Measurements from ENCODE around the gene ZSCAN10. TPM values are rescaled to one million over a fixed set of nuclear protein-coding genes. Genes with fewer than 3 reads are reported as not detected.
"Not testable (repeated sequence)": the region's sequence is repeated elsewhere in the genome, so short reads cannot be mapped to it uniquely, and the experiment has no call there.

The ZSCAN10 gene
- total and polyA plus RNA-seq, 7 donors = 0.07 to 0.16 TPM; not detected in 5

GRCh38 chr16:3054965-3055733, 43.9 kb downstream of the ZSCAN10 start:
- Histone ChIP-seq H3K27ac (no peak overlapping the region), H3K36me3 (ENCODE audit: insufficient read depth in 1 of 2, low read depth in 1 of 2) (no peaks in the 10 kb centered on the region), H3K4me3 (no peak overlapping the region), H3K27me3 (ENCODE audit: insufficient read depth in 3 of 3, low read length in 2 of 3) (no peaks in the 10 kb centered on the region), H3K4me1 (peaks cover 14% of the 10 kb centered on the region), H3K9me3 (no peaks in the 10 kb centered on the region)
- intact Hi-C loops (cut with DNase I) = loop anchor here (5.0 kb wide), 2 partner anchors 72 to 112 kb away; no protein-coding TSS in a partner anchor
- ATAC-seq = no peak
- 78 to 81% (median 79%) methylated on average over 17 of the region's 17 CpGs for WGBS, 3 donors
- DNase-seq = peak in 1 of 2 donors; percentile 7
- TF ChIP-seq CTCF (IDR thresholded peaks at IDR 0.05) = no peak

GRCh38 chr16:3053330-3053710, 45.8 kb downstream of the ZSCAN10 start:
- intact Hi-C loops (cut with DNase I); H3K27ac ChIP-seq; H3K4me1 ChIP-seq; ATAC-seq; H3K36me3 ChIP-seq (ENCODE audit: insufficient read depth in 1 of 2, low read depth in 1 of 2); DNase-seq; H3K9me3 ChIP-seq; H3K4me3 ChIP-seq: not testable (repeated sequence)
- H3K27me3 ChIP-seq (ENCODE audit: insufficient read depth in 3 of 3, low read length in 2 of 3) = peaks cover 0 to 13% (median 0%) of the 10 kb centered on the region in 3 donors
- WGBS, 3 donors = 86 to 92% (median 88%) methylated on average over 8 to 13 of the region's 13 CpGs

- H3K36me3 ChIP-seq (ENCODE audit: insufficient read depth in 1 of 2, low read depth in 1 of 2); H3K4me3 ChIP-seq; H3K9me3 ChIP-seq; H3K4me1 ChIP-seq; H3K27ac ChIP-seq; intact Hi-C loops (cut with DNase I); DNase-seq: not testable (repeated sequence)
- 78 to 84% (median 78%) methylated on average over 9 to 11 of the region's 12 CpGs for WGBS, 3 donors
- ATAC-seq = peak in 2 of 4 donors; percentile 14 to 33
- peaks cover 0 to 18% (median 0%) of the 10 kb centered on the region in 3 donors for H3K27me3 ChIP-seq (ENCODE audit: insufficient read depth in 3 of 3, low read length in 2 of 3)
These were observed 46.3 kb downstream of the ZSCAN10 start for GRCh38 chr16:3052571-3053329.

- no peaks in the 10 kb centered on the region for H3K4me1 ChIP-seq
- no peak for TF ChIP-seq CTCF (IDR thresholded peaks at IDR 0.05)
- intact Hi-C loops (cut with DNase I) = no loop called here
- no peak overlapping the region for H3K27ac ChIP-seq
- DNase-seq = no peak
- H3K27me3 ChIP-seq (ENCODE audit: insufficient read depth in 3 of 3, low read length in 2 of 3) = peaks cover 0 to 30% (median 11%) of the 10 kb centered on the region in 3 donors
- WGBS, 3 donors = 51 to 83% (median 67%) methylated on average over 9 of the region's 9 CpGs
- no peaks in the 10 kb centered on the region for H3K9me3 ChIP-seq
- no peak for ATAC-seq
- no peaks in the 10 kb centered on the region for H3K36me3 ChIP-seq (ENCODE audit: insufficient read depth in 1 of 2, low read depth in 1 of 2)
- H3K4me3 ChIP-seq = no peak overlapping the region
These were observed 47.6 kb downstream of the ZSCAN10 start for GRCh38 chr16:3051494-3051893.

- ATAC-seq = no peak
- peaks cover 3% of the 10 kb centered on the region for H3K4me1 ChIP-seq
- no peak overlapping the region for H3K4me3 ChIP-seq
- no peak for TF ChIP-seq CTCF (IDR thresholded peaks at IDR 0.05)
- intact Hi-C loops (cut with DNase I) = no loop called here
- H3K27ac ChIP-seq = no peak overlapping the region
- no peak for DNase-seq
- H3K36me3 ChIP-seq (ENCODE audit: insufficient read depth in 1 of 2, low read depth in 1 of 2) = no peaks in the 10 kb centered on the region
- peaks cover 0 to 35% (median 14%) of the 10 kb centered on the region in 3 donors for H3K27me3 ChIP-seq (ENCODE audit: insufficient read depth in 3 of 3, low read length in 2 of 3)
- 34 to 47% (median 42%) methylated on average over 4 of the region's 4 CpGs for WGBS, 3 donors
- H3K9me3 ChIP-seq = no peaks in the 10 kb centered on the region
These were observed 48.1 kb downstream of the ZSCAN10 start for GRCh38 chr16:3051009-3051408.

All from psoas muscle (tissue), 8 donors.